ENCODE measurements around the gene CDH4. TPM values are rescaled to one million over a fixed set of nuclear protein-coding genes. Genes with fewer than 3 reads are reported as not detected.

Gene CDH4
- total and polyA plus RNA-seq, 2 of the 8 experiments (the other 6 are each of a cell fraction or from before 2014, with no cell fraction given) = 4.3 to 7.9 TPM

GRCh38 chr20:61934716-61935530 lies 682.9 kb downstream of the CDH4 start (continued):
- TF ChIP-seq E2F6 (IDR thresholded peaks at IDR 0.05) (no peak), HDAC6 (IDR thresholded peaks at IDR 0.05; ENCODE audit: low read depth, low read length) (no peak), SP2 (IDR thresholded peaks at IDR 0.05; ENCODE audit: low read length) (no peak), EZH2 (IDR thresholded peaks at IDR 0.05; ENCODE audit: low read depth, low read length, severe bottlenecking) (no peak), SIRT6 (IDR thresholded peaks at IDR 0.05; ENCODE audit: low read length) (no peak), CTCF (IDR thresholded peaks at IDR 0.05; ENCODE audit: control extremely low read depth in 1 of 3, insufficient read depth in 1 of 3, low read depth in 1 of 3, low read length in 3 of 3) (no peak)

Measured in H1 (cell line).